Trophoblast cell (in vitro differentiated cells and primary cell): ENCODE results near the gene DMBT1.

ENCODE experiments used
- DNase-seq, 2 donors: peaks; one replicate each; pipeline ENCODE4 v3.0.0-alpha.2; 2016
- H2AFZ ChIP-seq: 2 replicates; pipeline ENCODE4 v1.6.1; 2013; ENCODE audit warnings: low read length, moderate library complexity, mild to moderate bottlenecking; ENCODE audit not compliant: insufficient read depth, poor library complexity
- H2AK5ac ChIP-seq: 2 replicates; pipeline ENCODE4 v1.6.1; 2013; ENCODE audit warnings: mild to moderate bottlenecking, low read length
- H2BK120ac ChIP-seq: 2 replicates; pipeline ENCODE4 v1.6.1; 2013; ENCODE audit warnings: low read length, mild to moderate bottlenecking, moderate library complexity; ENCODE audit not compliant: insufficient read depth, poor library complexity
- H2BK12ac ChIP-seq: 2 replicates; pipeline ENCODE4 v1.6.1; 2013; ENCODE audit warnings: mild to moderate bottlenecking, low read length, moderate library complexity
- H2BK5ac ChIP-seq: 2 replicates; pipeline ENCODE4 v1.6.1; 2013; ENCODE audit warnings: low read length, low read depth, moderate library complexity, mild to moderate bottlenecking; ENCODE audit not compliant: poor library complexity
- H3K14ac ChIP-seq: 2 replicates; pipeline ENCODE4 v1.6.1; 2013; ENCODE audit warnings: mild to moderate bottlenecking, low read length
- H3K18ac ChIP-seq: 2 replicates; pipeline ENCODE4 v1.6.1; 2013; ENCODE audit warnings: mild to moderate bottlenecking, low read length
- H3K23ac ChIP-seq: 2 replicates; pipeline ENCODE4 v1.6.1; 2013; ENCODE audit warnings: low read length
- H3K27ac ChIP-seq: 2 replicates; pipeline ENCODE4 v1.5.1; 2013; ENCODE audit warnings: low read depth, mild to moderate bottlenecking, inconsistent platforms, low read length, moderate library complexity
- H3K27me3 ChIP-seq: 2 replicates; pipeline ENCODE4 v1.6.1; 2013; ENCODE audit warnings: inconsistent platforms, mild to moderate bottlenecking, low read length, moderate library complexity; ENCODE audit not compliant: insufficient read depth
- H3K36me3 ChIP-seq, 2 experiments: 1 replicate in 1 of 2; 2 replicates in 1 of 2; pipeline ENCODE4 v1.6.1; 2013; ENCODE audit warnings: low read length in 2 of 2, mild to moderate bottlenecking in 2 of 2, moderate library complexity in 1 of 2; ENCODE audit not compliant: insufficient read depth in 2 of 2, control insufficient read depth in 1 of 2
- H3K4ac ChIP-seq: 2 replicates; pipeline ENCODE4 v1.6.1; 2013; ENCODE audit warnings: low read depth, mild to moderate bottlenecking, low read length, moderate library complexity
- H3K4me1 ChIP-seq, 2 experiments: 1 replicate in 1 of 2; 2 replicates in 1 of 2; pipeline ENCODE4 v1.6.1; 2013; ENCODE audit warnings: low read length in 2 of 2, mild to moderate bottlenecking in 2 of 2, moderate library complexity in 1 of 2; ENCODE audit not compliant: insufficient read depth in 2 of 2, control insufficient read depth in 1 of 2
- H3K4me2 ChIP-seq: 2 replicates; pipeline ENCODE4 v1.6.1; 2013; ENCODE audit warnings: inconsistent platforms, mild to moderate bottlenecking, low read length, moderate library complexity
- H3K4me3 ChIP-seq: 2 replicates; pipeline ENCODE4 v1.5.1; 2013; ENCODE audit warnings: mild to moderate bottlenecking, low read depth, low read length, inconsistent platforms
- H3K79me1 ChIP-seq: one replicate; pipeline ENCODE4 v1.6.1; 2013; ENCODE audit warnings: low read length
- H3K79me2 ChIP-seq: 2 replicates; pipeline ENCODE4 v1.6.1; 2013; ENCODE audit warnings: low read length, mild to moderate bottlenecking; ENCODE audit not compliant: control insufficient read depth, insufficient read depth, poor library complexity
- H3K9ac ChIP-seq: 2 replicates; pipeline ENCODE4 v1.6.1; 2013; ENCODE audit warnings: mild to moderate bottlenecking, low read length
- H3K9me3 ChIP-seq: 2 replicates; pipeline ENCODE4 v1.6.1; 2013; ENCODE audit warnings: low read depth, mild to moderate bottlenecking, control low read depth, inconsistent platforms, low read length; ENCODE audit not compliant: insufficient read depth
- H4K12ac ChIP-seq: 2 replicates; pipeline ENCODE4 v1.6.1; 2013; ENCODE audit warnings: low read depth, mild to moderate bottlenecking, low read length, moderate library complexity
- H4K8ac ChIP-seq: 2 replicates; pipeline ENCODE4 v1.6.1; 2013; ENCODE audit warnings: low read depth, mild to moderate bottlenecking, low read length, moderate library complexity
- H4K91ac ChIP-seq: one replicate; pipeline ENCODE4 v1.6.1; 2013; ENCODE audit warnings: low read depth, mild to moderate bottlenecking, low read length, moderate library complexity
- WGBS: extraction: QIAGEN DNeasy Blood & Tissue Kit; methylation state at CpG from one replicate; pipeline ENCODE4 v1.1.7; 2013; ENCODE audit warnings: missing lambda C conversion rate; ENCODE audit not compliant: insufficient read length, insufficient coverage; ENCODE audit errors: extremely low coverage; 5-methylcytosine and 5-hydroxymethylcytosine counted together

DMBT1 gene

DNA sequence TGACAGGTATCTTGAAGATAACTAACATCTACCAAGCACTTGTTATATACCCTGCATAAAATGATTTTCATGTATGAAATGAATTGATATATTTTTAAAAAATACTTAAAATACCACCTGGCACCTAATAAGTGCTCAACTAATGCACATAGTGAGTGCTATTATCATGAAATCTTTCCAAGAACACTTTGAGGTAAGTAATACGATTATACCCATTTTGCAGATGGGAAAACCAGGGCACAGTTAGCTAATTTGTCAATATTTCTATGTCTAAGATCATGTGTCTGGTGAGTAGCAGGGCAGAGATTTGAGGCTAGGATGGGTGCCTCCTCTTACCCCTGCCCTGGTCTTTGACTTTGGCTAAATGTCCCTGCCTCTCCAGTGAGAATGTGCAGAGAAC, 6.1 kb downstream of the DMBT1 start:
- H3K27me3 ChIP-seq = no peaks in the 10 kb centered on the region
- no peak overlapping the region for H3K4ac ChIP-seq
- H3K27ac ChIP-seq = no peak overlapping the region
- H3K9me3 ChIP-seq = peaks cover 8% of the 10 kb centered on the region
- peaks cover 5% of the 10 kb centered on the region for H3K79me1 ChIP-seq
- no peak overlapping the region for H2AK5ac ChIP-seq
- no peak overlapping the region for H2BK5ac ChIP-seq
- DNase-seq = no peak
- H2BK12ac ChIP-seq = no peak overlapping the region
- H3K4me2 ChIP-seq = no peak overlapping the region
- H3K79me2 ChIP-seq = no peaks in the 10 kb centered on the region
- H3K36me3 ChIP-seq = no peaks in the 10 kb centered on the region
- no peak overlapping the region for H4K12ac ChIP-seq
- H3K4me1 ChIP-seq = peaks cover 0 to 2% of the 10 kb centered on the region in 2 experiments
- H4K91ac ChIP-seq = no peak overlapping the region
- H3K4me3 ChIP-seq = no peak overlapping the region
- WGBS = no CpG with 5 or more reads among the region's 1 CpG
- no peak overlapping the region for H3K18ac ChIP-seq
- H3K9ac ChIP-seq = no peak overlapping the region
- no peak overlapping the region for H4K8ac ChIP-seq
- no peak overlapping the region for H2BK120ac ChIP-seq
- H3K14ac ChIP-seq = no peak overlapping the region
- no peak overlapping the region for H3K23ac ChIP-seq
- no peak overlapping the region for H2AFZ ChIP-seq

DNA sequence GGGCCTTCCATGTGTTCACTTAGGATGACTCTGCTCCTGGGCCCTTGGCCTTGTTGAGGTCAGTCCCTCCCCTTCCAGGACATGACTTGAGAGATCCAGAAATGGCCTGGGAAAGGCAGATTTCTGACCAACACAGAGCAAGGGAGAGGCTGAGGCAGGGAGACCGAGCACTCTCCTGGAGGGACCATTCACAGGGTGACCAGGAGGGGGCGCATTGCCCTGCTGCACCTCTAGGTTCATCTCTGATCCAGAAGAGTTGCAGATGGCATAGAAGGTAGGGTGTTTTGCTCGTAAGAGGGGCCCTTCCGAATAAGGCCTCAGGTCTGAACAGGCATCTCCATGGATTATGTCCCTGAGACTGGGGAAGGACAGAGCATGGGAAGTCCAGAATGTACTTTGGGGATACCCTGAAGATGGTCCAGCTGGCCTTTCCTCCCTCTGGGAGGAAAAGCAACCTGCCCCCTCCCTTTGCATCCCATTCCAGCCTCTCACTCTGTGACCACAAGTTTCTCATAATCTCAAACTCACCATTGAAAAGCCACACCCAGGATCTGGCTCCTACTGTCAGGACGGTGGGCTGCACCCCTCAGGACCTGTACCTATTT, 6.6 kb downstream of the DMBT1 start:
- Histone ChIP-seq H3K23ac (no peak overlapping the region), H2BK12ac (no peak overlapping the region), H2AK5ac (no peak overlapping the region), H3K4me1 (peaks cover 0 to 2% of the 10 kb centered on the region in 2 experiments), H3K9me3 (peaks cover 8% of the 10 kb centered on the region), H4K91ac (no peak overlapping the region), H3K18ac (no peak overlapping the region), H3K4me2 (no peak overlapping the region), H3K4ac (no peak overlapping the region), H2AFZ (no peak overlapping the region), H3K36me3 (no peaks in the 10 kb centered on the region), H4K8ac (no peak overlapping the region), H3K4me3 (no peak overlapping the region), H3K27me3 (no peaks in the 10 kb centered on the region), H3K14ac (no peak overlapping the region), H3K9ac (no peak overlapping the region), H2BK120ac (no peak overlapping the region), H3K79me2 (no peaks in the 10 kb centered on the region), H3K27ac (no peak overlapping the region), H4K12ac (no peak overlapping the region), H3K79me1 (peaks cover 5% of the 10 kb centered on the region), H2BK5ac (no peak overlapping the region)
- no CpG with 5 or more reads among the region's 5 CpGs for WGBS
- DNase-seq = peak in 1 of 2 donors; percentile 39

DNA sequence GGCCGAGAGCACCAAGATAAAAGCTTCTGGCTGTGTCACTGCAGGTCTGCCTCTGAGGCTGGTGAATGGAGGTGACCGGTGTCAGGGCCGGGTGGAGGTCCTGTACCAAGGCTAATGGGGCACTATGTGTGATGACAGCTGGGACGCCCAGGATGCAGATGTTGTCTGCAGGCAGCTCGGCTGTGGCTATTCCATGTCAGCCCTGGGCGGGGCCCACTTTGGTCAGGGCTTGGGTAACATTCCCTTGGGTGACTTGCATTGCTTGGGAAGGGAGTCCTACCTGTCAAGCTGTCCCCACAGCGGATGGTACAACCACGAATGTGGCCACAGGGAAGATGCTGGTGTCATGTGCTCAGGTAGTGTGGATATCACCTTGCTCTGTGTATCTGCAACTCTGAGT, 8.0 kb downstream of the DMBT1 start:
- H3K79me2 ChIP-seq = no peaks in the 10 kb centered on the region
- no peak overlapping the region for H2BK5ac ChIP-seq
- H2BK12ac ChIP-seq = no peak overlapping the region
- H2AFZ ChIP-seq = no peak overlapping the region
- no peak overlapping the region for H4K8ac ChIP-seq
- H3K14ac ChIP-seq = no peak overlapping the region
- no peaks in the 10 kb centered on the region for H3K27me3 ChIP-seq
- no peak overlapping the region for H3K23ac ChIP-seq
- peaks cover 0 to 2% of the 10 kb centered on the region in 2 experiments for H3K4me1 ChIP-seq
- no CpG with 5 or more reads among the region's 8 CpGs for WGBS
- H4K12ac ChIP-seq = no peak overlapping the region
- no peak overlapping the region for H3K27ac ChIP-seq
- no peak overlapping the region for H2AK5ac ChIP-seq
- no peak overlapping the region for H3K9ac ChIP-seq
- peaks cover 2% of the 10 kb centered on the region for H3K79me1 ChIP-seq
- no peak overlapping the region for H3K4me2 ChIP-seq
- no peaks in the 10 kb centered on the region for H3K36me3 ChIP-seq
- no peak overlapping the region for H2BK120ac ChIP-seq
- no peak overlapping the region for H3K4ac ChIP-seq
- DNase-seq = no peak
- H4K91ac ChIP-seq = no peak overlapping the region
- H3K4me3 ChIP-seq = no peak overlapping the region
- H3K18ac ChIP-seq = no peak overlapping the region
- H3K9me3 ChIP-seq = peaks cover 10% of the 10 kb centered on the region

DNA sequence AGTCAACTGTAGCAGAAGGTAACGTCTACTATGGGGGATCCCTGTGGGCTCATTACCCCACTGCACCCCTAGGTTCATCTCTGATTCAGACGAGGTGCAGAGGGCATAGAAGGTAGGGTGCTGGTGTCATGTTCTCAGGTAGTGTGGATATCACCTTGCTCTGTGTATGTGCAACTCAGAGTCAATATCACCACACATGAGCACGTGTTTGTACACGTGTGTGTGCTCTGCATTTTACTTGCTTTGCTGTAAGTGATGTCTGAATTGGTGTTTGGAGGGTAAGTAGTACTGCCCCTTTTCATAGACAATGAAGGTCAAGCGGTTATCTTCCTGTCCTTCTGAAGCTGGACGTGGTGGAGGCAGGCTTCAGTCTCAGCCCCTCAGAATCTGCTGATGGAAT, 10.4 kb downstream of the DMBT1 start:
- Histone ChIP-seq H2BK5ac (no peak overlapping the region), H4K12ac (no peak overlapping the region), H3K4me1 (peaks cover 0 to under 1% of the 10 kb centered on the region in 2 experiments), H3K79me2 (no peaks in the 10 kb centered on the region), H3K4ac (no peak overlapping the region), H3K36me3 (no peaks in the 10 kb centered on the region), H2BK120ac (no peak overlapping the region), H3K4me3 (no peak overlapping the region), H2BK12ac (no peak overlapping the region), H3K9me3 (peaks cover 15% of the 10 kb centered on the region), H2AK5ac (no peak overlapping the region), H3K9ac (no peak overlapping the region), H3K18ac (no peak overlapping the region), H3K23ac (no peak overlapping the region), H4K8ac (no peak overlapping the region), H3K27me3 (no peaks in the 10 kb centered on the region), H4K91ac (no peak overlapping the region), H3K14ac (no peak overlapping the region), H3K79me1 (peaks cover under 1% of the 10 kb centered on the region), H2AFZ (no peak overlapping the region), H3K27ac (no peak overlapping the region), H3K4me2 (no peak overlapping the region)
- no CpG with 5 or more reads among the region's 6 CpGs for WGBS
- no peak for DNase-seq
